Measurements from ENCODE around the gene ICAM1.

ICAM1 gene

DNA sequence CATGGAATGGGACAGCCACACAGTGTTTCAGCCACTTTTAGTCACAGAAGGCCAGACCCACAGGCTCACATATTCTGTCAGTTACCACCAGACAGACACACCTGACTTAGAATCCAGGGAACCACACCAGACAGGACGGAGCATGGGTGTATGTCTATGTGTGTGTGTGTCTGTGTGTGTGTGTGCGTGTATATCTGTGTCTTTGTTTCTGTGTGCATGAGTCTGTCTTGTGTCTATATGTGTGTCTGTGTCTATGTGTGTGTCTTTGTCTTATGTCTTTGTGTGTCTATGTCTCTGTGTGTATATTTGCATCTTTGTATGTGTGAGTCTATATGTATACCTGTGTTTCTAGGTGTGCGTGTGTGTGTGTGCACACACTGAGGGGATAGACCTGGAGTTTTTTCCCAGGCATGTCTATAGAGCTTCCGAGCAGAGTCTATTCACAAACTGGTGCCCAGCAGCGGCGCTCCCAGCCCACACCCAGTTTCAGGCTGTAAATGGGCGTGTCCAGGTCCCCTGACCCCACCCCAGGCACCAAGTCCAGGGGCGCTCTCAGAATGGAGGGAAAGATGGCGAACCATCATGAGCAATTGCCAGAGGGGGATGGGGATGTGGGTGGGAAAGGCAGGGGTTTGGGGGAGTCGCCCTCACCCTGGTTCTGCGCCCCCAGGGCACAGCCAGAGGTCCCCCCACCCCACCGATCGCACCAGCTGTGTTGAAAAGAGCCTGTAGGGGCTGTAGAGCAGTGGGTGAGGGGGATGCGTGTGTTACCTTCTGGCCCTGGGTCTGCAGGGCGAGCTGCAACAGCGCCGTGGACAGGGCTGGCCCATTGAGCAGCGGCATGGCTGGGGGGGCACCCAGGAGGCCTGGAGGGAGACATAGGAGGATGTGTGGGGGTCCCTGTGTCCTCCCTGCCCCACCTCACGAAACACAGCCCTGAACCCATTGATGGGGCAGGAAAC is 51.2 kb downstream of the ICAM1 start:
- DNase-seq (ENCODE audit: low read depth) = no peak

DNA sequence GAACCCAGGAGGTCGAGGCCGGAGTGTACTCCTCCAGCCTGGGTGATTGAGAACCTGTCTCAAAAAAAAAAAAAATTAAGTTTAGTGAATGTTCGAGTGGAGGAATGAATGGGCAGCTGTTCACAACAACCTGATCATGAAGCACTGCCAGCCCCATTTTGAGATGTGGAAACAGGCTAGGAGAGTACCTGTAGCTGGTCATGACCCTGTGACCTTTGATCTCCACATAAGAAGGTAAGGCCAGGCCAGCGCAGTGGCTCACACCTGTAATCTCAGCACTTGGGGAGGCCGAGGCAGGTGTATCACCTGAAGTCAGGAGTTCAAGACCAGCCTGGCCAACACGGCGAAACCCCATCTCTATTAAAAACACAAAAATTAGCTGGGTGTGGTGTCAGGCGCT is 54.8 kb downstream of the ICAM1 start:
- no peak for DNase-seq (ENCODE audit: low read depth)

DNA sequence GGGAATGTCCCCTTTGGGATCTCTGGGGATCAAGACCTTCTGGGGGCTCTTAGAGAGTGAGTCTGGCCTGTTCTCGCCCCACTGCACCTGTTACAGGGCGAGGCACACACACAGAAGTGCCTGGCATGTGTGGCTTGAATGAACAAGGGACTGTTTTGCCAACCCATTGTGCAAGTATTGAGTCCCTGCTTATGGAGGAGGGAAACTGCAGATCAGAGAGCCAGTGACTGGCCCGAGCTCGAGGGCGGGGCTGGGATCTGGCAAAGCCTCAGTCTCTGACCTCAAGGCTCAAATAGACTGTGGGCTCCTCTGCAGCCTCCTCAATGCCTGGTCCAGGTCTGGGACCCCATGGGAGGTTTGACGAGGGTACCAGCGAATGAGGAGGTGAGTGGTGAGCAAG is 56.9 kb downstream of the ICAM1 start:
- no peak for DNase-seq (ENCODE audit: low read depth)

DNA sequence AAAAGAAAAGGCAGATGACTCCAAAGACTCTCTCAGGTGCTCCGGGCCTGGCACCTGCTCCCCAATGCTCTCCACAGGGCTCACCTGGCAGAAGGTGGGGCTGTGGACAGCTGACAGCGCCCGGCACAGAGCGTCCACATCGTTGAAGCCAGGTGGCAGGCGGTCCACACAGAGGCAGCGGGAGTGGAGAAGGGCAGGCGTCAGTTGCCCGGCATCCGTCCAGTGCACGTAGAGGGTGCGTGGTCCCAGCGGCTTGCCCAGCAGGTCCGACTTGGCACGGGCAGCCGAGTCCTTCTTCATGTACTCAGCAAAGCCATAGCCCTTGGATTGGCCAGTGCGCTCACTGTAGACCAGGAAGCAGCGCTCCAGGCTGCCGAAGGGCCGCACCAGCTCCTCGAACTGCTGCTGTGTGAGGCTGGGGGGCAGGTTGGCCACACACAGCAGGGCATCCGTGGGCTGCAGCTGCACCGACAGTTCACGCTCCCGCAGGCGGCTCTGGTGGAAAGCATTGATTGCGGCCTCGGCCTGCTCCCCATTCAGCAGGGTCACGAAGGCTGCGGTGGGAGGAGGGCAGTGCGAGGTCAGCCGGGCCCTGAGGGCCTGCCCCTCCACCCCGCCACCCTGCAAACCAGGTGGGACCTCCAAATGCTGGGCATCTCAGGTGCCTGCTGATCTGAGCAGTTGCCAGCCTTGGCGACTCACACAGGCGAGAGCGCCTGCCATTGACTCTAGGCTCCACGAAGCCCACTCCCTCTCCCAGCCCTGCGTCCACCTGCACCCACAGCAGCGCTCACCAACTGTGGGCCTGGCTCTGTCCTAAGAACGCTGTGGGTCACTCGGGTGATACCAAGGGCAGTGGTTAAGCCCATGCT is 57.9 kb downstream of the ICAM1 start:
- no peak for DNase-seq (ENCODE audit: low read depth)

DNA sequence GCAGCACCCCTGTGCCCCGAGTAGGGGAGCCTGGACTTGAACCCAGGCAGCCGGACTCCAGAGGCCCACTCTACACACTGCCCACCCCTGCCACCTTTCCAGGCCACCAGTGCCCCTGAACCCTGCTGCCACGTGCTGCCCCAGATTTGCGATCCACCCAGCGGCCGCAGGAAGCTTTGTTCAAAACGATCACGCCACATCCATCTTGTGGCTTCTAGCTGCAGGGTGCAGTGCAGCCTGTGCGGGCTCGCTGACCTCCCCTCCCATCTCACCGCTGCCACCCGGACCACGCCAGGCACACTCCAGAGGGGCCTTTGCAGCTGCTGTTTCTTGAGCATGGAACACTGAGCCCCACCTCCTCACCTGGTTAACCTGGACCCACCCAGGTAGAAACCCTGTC is 58.6 kb downstream of the ICAM1 start:
- DNase-seq (ENCODE audit: low read depth) = no peak

DNA sequence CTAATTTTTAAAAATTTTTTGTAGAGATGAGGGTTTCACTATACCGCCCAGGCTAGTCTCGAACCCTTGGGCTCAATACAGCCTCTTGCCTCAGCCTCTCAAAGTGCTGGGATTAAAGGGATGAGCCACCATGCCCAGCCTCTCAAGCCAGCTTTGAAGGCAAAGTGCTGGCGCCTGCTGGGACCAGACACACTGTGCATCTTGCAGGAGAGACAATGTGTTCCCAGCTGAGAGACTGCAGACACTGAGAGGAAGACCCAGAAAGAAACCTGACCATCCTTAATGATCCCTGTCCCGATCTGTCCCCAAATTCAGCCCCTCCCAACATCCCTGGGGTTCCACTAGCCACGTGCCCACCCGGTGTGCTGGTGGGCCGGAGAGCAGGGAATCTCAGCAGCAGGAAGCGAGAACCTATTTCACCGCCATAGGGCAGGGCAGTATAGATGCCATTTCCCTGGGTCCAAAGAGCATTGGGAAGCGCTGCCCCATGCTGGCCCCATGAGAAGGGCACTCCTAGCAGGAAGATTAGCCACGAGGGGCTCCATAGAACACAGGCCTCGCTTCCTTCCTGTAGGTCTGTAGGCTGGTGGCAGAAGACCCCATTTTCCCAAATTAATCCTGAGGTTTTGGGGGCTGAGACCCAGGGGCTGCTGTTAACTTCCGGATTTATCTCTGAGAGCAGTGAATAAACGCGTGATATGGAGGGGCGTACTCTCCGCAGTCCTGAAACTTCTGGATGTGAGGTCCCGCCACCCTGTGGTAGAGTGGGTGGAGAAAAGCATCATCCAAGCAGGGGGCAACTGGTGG is 61.4 kb downstream of the ICAM1 start:
- DNase-seq (ENCODE audit: low read depth) = no peak

DNA sequence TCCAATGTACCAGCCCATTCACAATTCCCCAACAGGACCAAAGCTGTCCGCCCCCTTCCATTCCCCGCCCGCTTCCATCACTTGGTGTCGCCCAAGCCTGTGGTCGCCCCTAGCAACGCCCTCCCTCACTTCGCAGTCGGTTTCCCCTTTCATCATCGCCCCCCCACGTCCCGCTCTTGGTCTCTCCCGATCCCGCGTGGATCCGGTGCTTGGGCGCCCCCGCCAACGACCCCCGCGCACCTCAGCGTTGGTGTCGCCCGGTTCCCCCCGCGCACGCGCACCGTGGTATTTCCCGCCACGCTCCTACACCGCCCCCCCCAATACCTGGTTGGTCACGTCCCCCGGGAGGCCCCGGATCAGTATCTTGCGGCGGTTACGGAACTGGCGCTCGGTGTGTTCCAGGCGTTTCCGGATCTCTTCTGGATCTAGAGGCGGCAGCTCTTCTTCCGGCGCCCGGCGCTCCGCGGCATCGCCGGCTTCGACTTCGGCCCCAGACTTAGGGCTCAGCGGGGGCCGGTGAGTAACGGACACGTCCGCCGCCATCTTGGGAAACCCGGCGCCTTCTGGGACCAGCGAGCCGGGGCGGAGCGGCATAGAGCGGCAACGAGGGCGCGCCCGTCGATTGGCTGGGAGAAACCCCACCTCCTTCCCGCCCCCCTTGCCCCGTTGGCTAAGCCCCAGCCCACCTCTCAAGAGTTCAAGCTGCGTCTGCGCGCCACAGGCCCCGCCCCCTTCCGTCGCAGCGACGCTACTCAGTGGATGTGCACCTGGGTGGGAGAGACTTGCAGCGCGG is 62.2 kb downstream of the ICAM1 start, which contains the start of gene RAVER1:
Gene RAVER1 (minus strand): TSS at position 565 of the 793 bp plus-strand sequence. CDS start 22 bp downstream, at position 543.
- DNase-seq (ENCODE audit: low read depth) = peak; percentile 95

DNA sequence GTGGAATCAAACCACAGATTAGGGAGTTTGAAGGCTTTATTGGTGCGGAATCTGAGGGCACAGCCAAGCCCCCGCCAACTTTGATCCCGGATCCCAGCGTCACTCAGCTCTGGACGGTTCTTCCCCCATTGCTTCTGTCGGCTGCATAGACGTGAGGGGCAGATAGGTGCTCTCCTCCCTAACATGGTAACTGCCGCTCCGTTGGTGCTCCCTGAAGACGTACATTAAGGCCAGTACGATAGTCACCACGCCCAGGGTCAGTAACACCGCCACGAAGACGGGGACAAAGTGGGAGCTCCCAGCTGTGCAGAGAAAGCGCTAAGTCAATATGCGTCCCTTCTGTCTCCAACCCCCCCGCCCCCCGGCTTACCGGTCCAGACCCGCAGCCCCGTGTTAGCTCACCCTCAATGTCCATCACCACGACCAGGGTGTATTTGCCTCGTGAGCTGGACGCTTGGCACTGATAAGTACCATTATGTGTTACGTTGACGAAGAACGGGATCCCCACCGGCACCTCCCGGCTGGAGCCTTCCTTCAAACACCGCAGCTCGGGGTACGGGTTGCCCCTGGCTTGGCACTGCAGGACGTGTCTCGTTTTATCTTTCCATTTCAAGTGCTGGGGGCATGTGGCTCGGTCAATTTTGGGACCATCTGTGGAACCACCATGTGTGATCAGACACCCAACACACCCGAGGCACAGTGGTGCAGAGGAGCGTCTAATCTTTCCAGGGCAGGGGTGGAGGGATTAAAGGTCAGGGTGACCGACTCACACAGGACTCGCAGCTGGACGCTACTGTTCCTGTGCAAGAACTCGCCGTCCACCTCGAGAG is 63.1 kb downstream of the ICAM1 start:
- DNase-seq (ENCODE audit: low read depth) = no peak

DNA sequence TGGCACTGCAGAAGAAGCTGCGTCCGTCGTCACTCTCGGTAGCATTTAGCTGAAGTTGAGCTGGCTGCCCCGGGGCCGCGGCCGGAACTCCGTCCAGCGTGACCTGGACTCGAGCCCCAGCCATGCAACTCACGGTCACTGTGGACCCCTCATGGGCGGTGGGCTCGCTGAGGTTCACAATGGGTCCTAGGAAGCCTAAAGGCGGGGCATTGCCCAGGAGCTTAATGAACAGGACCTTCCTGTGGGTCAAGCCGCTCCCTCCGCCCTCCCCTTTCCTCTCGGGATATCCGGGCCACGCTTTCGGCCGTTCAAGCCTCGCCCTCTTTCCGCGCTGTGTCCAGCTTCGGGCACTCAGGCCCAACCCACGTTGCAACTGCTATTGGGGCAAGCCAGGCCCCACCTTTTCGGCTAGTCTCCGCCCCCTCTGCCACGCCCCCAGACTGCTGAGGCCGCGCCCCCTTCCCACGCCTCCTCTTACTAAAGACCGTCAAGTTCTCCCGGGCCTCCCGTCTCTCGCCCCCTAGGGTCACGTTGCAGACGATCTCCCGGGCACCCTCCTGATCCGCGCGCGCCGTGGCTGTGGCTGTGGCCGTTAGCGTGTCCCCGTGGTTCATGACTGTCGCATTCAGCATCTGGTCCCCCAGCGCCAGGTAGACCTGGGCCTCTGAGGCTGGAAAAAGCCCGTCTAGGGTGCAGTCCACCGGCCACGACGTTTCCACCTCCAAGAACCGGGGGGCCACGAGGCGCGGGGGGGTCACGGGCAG is 63.9 kb downstream of the ICAM1 start:
- peak; percentile 94 for DNase-seq (ENCODE audit: low read depth)

DNA sequence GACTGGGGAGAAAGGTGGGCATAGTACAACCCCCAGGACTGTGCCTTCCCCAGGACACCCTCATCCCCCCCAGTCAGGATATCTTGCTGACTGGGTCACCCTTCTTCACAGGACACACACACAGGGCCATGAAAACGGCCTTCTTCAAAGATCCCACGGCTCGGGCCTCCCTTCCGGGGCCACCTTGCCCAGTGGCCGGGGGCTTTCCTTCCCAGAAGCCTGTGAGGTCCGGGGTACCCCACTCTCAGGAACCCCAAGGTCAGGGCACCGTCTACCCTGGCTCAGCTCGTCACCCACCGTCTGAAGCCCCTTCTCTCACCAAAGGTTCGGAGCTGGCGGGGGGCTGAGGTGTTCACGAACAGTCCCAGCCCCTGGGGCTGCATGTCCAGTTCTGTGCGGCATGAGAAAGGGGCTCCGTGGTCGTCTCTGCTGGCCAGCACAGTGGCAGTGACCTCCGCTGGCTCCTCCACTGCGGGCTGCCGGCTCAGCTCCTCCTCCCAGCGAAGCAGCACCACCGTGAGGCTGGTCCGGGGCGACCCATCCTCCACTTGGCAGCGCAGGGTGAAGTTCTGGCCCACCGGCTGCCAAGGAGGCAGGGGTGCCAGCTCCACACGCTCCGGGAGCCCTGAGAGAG is 64.5 kb downstream of the ICAM1 start:
- DNase-seq (ENCODE audit: low read depth) = no peak

Data from amniotic epithelial cell (primary cell).